SH-SY5Y (cell line): ENCODE measurements around the gene PLBD2.

Source experiments
- GATA2 ChIP-seq: IDR thresholded peaks from 2 replicates; pipeline ENCODE4 v1.6.1; 2011; ENCODE audit warnings: mild to moderate bottlenecking, low read depth, low read length
- GATA3 ChIP-seq: IDR thresholded peaks from 2 replicates; pipeline ENCODE4 v1.6.1; 2011; ENCODE audit warnings: low read depth, mild to moderate bottlenecking, low read length, moderate library complexity

- TF ChIP-seq GATA2 (no peak), GATA3 (no peak)
Observed at GRCh38 chr12:113334786-113335539, 23.4 kb upstream of the PLBD2 start, which contains the start of gene SLC8B1.
